MM.1S (cell line): ENCODE measurements around the gene TTYH1.

Experiments
- DNase-seq: peaks from one replicate; pipeline ENCODE4 v3.0.0-alpha.2; 2015
- H2AFZ ChIP-seq: fragments of 300-600 bp; sonication (generic); 2 replicates; pipeline ENCODE4 v1.6.0; 2016; ENCODE audit warnings: antibody characterized with exemption, low read length
- H3F3A ChIP-seq: fragments of 300-600 bp; sonication (generic); 2 replicates; pipeline ENCODE4 v1.6.1; 2016; ENCODE audit warnings: mild to moderate bottlenecking, antibody characterized with exemption, low read length, moderate library complexity, mixed read lengths; ENCODE audit not compliant: insufficient read depth
- H3K27ac ChIP-seq: fragments of 300-600 bp; sonication (generic); 2 replicates; pipeline ENCODE4 v1.5.1; 2016; ENCODE audit warnings: mild to moderate bottlenecking, low read length
- H3K27me3 ChIP-seq: fragments of 300-600 bp; sonication (generic); replicated peaks from 2 replicates; pipeline ENCODE4 v1.6.0; 2016; ENCODE audit warnings: low read length; ENCODE audit not compliant: insufficient read depth
- H3K36me3 ChIP-seq: fragments of 300-600 bp; sonication (generic); replicated peaks from 2 replicates; pipeline ENCODE4 v1.6.1; 2016; ENCODE audit warnings: mild to moderate bottlenecking, low read length, mixed read lengths; ENCODE audit not compliant: insufficient read depth
- H3K4me1 ChIP-seq: fragments of 300-600 bp; sonication (generic); 2 replicates; pipeline ENCODE4 v1.6.1; 2016; ENCODE audit warnings: low read length, mixed read lengths
- H3K4me2 ChIP-seq: fragments of 300-600 bp; sonication (generic); 2 replicates; pipeline ENCODE4 v1.6.0; 2016; ENCODE audit warnings: low read depth, low read length
- H3K4me3 ChIP-seq: fragments of 300-600 bp; sonication (generic); 2 replicates; pipeline ENCODE4 v1.5.1; 2016; ENCODE audit warnings: low read length, mixed read lengths
- H3K79me2 ChIP-seq: fragments of 300-600 bp; sonication (generic); 2 replicates; pipeline ENCODE4 v1.6.1; 2016; ENCODE audit warnings: mixed run types, low read length, mixed read lengths
- H3K9ac ChIP-seq: fragments of 300-600 bp; sonication (generic); 2 replicates; pipeline ENCODE4 v1.6.1; 2016; ENCODE audit warnings: low read length, mixed read lengths
- H3K9me2 ChIP-seq: fragments of 300-600 bp; sonication (generic); replicated peaks from 2 replicates; pipeline ENCODE4 v1.6.1; 2016; ENCODE audit warnings: mild to moderate bottlenecking, low read length, mixed read lengths; ENCODE audit not compliant: insufficient read depth
- H3K9me3 ChIP-seq: fragments of 300-600 bp; sonication (generic); replicated peaks from 2 replicates; pipeline ENCODE4 v1.6.1; 2016; ENCODE audit warnings: mild to moderate bottlenecking, low read length, mixed read lengths; ENCODE audit not compliant: insufficient read depth
- H4K20me1 ChIP-seq: fragments of 300-600 bp; sonication (generic); 2 replicates; pipeline ENCODE4 v1.6.1; 2016; ENCODE audit warnings: mild to moderate bottlenecking, low read length, moderate library complexity, mixed read lengths; ENCODE audit not compliant: insufficient read depth
- CTCF ChIP-seq: fragments of 300-600 bp; sonication (generic); IDR thresholded peaks from 2 replicates; pipeline ENCODE4 v1.5.1; 2016; ENCODE audit warnings: antibody characterized with exemption, low read length, mixed read lengths
- EZH2 ChIP-seq: fragments of 300-600 bp; sonication (generic); optimal IDR thresholded peaks from 2 replicates; pipeline ENCODE3; 2017; ENCODE audit warnings: low read depth, mild to moderate bottlenecking, antibody characterized with exemption, low read length, mixed read lengths
- EZH2phosphoT487 ChIP-seq: fragments of 300-600 bp; sonication (generic); IDR thresholded peaks from 2 replicates; pipeline ENCODE4 v1.6.1; 2018; ENCODE audit warnings: antibody characterized with exemption, low read length

Gene TTYH1

DNA sequence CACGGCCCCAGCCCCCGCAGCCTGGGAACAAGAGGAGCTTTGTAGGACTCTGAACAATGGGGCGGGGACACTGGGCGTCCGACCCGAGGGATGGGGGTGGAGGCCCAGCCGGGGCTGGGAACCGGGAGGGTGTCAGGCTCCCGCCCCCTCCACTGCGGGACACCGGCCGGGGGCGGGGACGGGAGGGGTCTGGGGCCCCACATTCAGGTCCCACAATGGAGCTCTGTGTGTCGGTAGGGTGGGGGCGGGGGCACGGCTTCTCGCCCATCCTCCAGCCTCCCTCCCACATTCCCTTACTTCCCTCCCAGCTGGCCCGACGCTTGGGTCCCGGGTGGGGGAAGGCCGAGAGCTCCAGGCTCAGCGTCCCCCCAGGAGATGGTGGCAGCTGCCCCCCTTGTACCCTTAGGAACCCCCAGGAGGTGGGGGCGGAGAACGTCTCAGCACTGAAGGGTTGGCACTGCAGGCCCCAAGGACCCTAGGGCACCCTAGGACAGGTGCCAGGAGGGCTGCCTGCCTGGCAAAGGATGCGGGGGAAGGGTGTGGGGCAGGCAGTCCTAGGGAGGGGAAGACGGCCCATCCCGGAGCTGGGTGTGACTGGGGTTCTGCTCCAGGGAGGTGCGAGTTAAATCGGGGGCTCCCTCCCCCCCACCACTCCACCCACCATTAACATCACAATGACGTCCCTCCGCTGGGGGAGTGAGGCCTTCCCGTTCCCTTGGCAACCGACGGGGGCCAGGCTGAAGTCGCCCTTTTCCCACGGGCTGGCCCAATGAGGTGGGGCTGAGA, 5.3 kb downstream of the TTYH1 start:
- Histone ChIP-seq H3K9ac (no peak overlapping the region), H3K27me3 (peaks cover 87% of the 10 kb centered on the region), H3K79me2 (no peaks in the 10 kb centered on the region), H3K27ac (no peak overlapping the region), H3K9me3 (no peaks in the 10 kb centered on the region), H3K4me3 (no peak overlapping the region), H2AFZ (no peak overlapping the region), H4K20me1 (no peaks in the 10 kb centered on the region), H3K36me3 (no peaks in the 10 kb centered on the region), H3F3A (no peaks in the 10 kb centered on the region), H3K9me2 (no peaks in the 10 kb centered on the region), H3K4me1 (no peaks in the 10 kb centered on the region), H3K4me2 (no peak overlapping the region)
- TF ChIP-seq EZH2phosphoT487 (no peak), EZH2 (no peak), CTCF (no peak)
- no peak for DNase-seq

DNA sequence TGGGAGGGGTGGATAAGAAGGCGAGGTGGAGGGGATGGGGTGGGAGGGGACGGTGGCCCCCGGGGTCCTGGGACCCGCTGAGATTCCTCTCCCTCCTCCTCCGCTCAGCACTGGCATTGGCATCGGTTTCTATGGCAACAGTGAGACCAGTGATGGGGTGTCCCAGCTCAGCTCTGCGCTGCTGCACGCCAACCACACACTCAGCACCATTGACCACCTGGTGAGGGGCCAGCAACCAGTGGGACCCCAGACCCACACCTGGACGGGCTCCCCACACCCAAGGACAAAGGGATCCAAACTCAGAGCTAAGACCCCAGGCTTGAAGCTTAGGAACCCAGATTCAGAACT, 5.9 kb downstream of the TTYH1 start:
- no peak overlapping the region for H3K4me3 ChIP-seq
- no peak overlapping the region for H3K9ac ChIP-seq
- H3K27me3 ChIP-seq: peaks cover 87% of the 10 kb centered on the region
- no peaks in the 10 kb centered on the region for H3K9me2 ChIP-seq
- H3K9me3 ChIP-seq: no peaks in the 10 kb centered on the region
- no peak overlapping the region for H3K4me2 ChIP-seq
- no peak overlapping the region for H2AFZ ChIP-seq
- no peak for TF ChIP-seq EZH2phosphoT487
- H3K79me2 ChIP-seq: no peaks in the 10 kb centered on the region
- H3K36me3 ChIP-seq: no peaks in the 10 kb centered on the region
- no peaks in the 10 kb centered on the region for H3K4me1 ChIP-seq
- no peaks in the 10 kb centered on the region for H4K20me1 ChIP-seq
- DNase-seq: no peak
- H3F3A ChIP-seq: no peaks in the 10 kb centered on the region
- H3K27ac ChIP-seq: no peak overlapping the region

DNA sequence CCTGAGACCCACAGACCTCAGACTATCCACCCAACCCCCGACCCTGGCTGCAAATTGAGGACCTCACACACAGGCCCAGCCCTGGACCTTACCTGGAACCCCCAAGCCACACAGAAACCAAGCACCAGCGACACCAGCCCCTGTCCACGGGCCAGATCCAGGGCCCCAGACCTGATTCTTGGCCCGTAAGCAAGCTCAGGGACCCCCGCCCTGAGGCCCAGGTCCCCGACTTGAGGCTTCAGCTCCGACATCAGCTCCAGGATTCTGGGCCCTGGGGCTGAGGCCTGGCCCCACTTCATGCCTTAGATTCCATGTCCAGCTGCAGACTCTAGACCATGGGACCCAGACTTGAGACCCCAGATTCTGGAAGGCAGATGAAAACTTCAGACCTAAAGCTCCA, 6.3 kb downstream of the TTYH1 start:
- Histone ChIP-seq H4K20me1 (no peaks in the 10 kb centered on the region), H3K27ac (no peak overlapping the region), H3K4me3 (no peak overlapping the region), H2AFZ (no peak overlapping the region), H3K27me3 (peaks cover 87% of the 10 kb centered on the region), H3K9ac (no peak overlapping the region), H3K4me1 (no peaks in the 10 kb centered on the region), H3K4me2 (no peak overlapping the region), H3K36me3 (no peaks in the 10 kb centered on the region), H3K9me3 (no peaks in the 10 kb centered on the region), H3K9me2 (no peaks in the 10 kb centered on the region), H3F3A (no peaks in the 10 kb centered on the region), H3K79me2 (no peaks in the 10 kb centered on the region)
- no peak for DNase-seq
- no peak for TF ChIP-seq CTCF
- TF ChIP-seq EZH2phosphoT487: no peak
- TF ChIP-seq EZH2: no peak

- no peaks in the 10 kb centered on the region for H3K9me3 ChIP-seq
- no peaks in the 10 kb centered on the region for H3K4me1 ChIP-seq
- no peaks in the 10 kb centered on the region for H4K20me1 ChIP-seq
- H3K4me2 ChIP-seq: no peak overlapping the region
- no peak overlapping the region for H3K9ac ChIP-seq
- H3K79me2 ChIP-seq: no peaks in the 10 kb centered on the region
- DNase-seq: no peak
- no peaks in the 10 kb centered on the region for H3F3A ChIP-seq
- H3K4me3 ChIP-seq: no peak overlapping the region
- H3K27me3 ChIP-seq: peaks cover 87% of the 10 kb centered on the region
- H3K9me2 ChIP-seq: no peaks in the 10 kb centered on the region
- H2AFZ ChIP-seq: no peak overlapping the region
- no peaks in the 10 kb centered on the region for H3K36me3 ChIP-seq
- TF ChIP-seq EZH2phosphoT487 (no peak), EZH2 (no peak), CTCF (no peak)
- no peak overlapping the region for H3K27ac ChIP-seq
Measured at GRCh38 chr19:54422136-54422535, 6.9 kb downstream of the TTYH1 start.
